ENCODE results near the gene SLC35G1. TPM values are rescaled to one million over a fixed set of nuclear protein-coding genes. Genes with fewer than 3 reads are reported as not detected.

Gene SLC35G1
- total and polyA plus RNA-seq, 4 experiments from 2014 or later = 5.0 to 7.3 (median 5.8) TPM

- no peak overlapping the region for H3K4me3 ChIP-seq (ENCODE audit: low read length in 2 of 2)
- H3K36me3 ChIP-seq (ENCODE audit: insufficient read depth, low read length) = no peaks in the 10 kb centered on the region
- H3K9me3 ChIP-seq (ENCODE audit: control insufficient read depth in 1 of 2, low read length in 2 of 2) = no peaks in the 10 kb centered on the region
- ChIA-PET POLR2A (ENCODE audit: partially characterized antibody) (no interaction called here), CTCF (ENCODE audit: partially characterized antibody) (interaction anchor here (1.4 kb wide), 1 partner anchor 14 kb away, joined by 4 read pairs; no protein-coding TSS in a partner anchor)
- H3K27ac Mint-ChIP-seq = no peak overlapping the region
- no peaks in the 10 kb centered on the region for H3K9me3 Mint-ChIP-seq
- H3K36me3 Mint-ChIP-seq = no peaks in the 10 kb centered on the region
- H3K27me3 Mint-ChIP-seq = peaks cover 20 to 39% of the 10 kb centered on the region in 2 donors
- H3K4me3 Mint-ChIP-seq = no peak overlapping the region
- no peak overlapping the region for H3K27ac ChIP-seq (ENCODE audit: low read depth, low read length)
- H3K4me1 ChIP-seq (ENCODE audit: insufficient read depth, low read length) = no peaks in the 10 kb centered on the region
- H3K27me3 ChIP-seq (ENCODE audit: insufficient read depth, low read length) = no peaks in the 10 kb centered on the region
- intact Hi-C loops (cut with micrococcal nuclease) = no loop called here
- no peak for DNase-seq
- H3K4me1 Mint-ChIP-seq = no peaks in the 10 kb centered on the region
Observed at GRCh38 chr10:93872375-93873158, 21.2 kb upstream of the SLC35G1 start.

GRCh38 chr10:93873420-93874115 is 20.2 kb upstream of the SLC35G1 start:
- H3K27ac Mint-ChIP-seq = no peak overlapping the region
- no peaks in the 10 kb centered on the region for H3K4me1 ChIP-seq (ENCODE audit: insufficient read depth, low read length)
- H3K27me3 ChIP-seq (ENCODE audit: insufficient read depth, low read length) = no peaks in the 10 kb centered on the region
- no peaks in the 10 kb centered on the region for H3K36me3 Mint-ChIP-seq
- no peaks in the 10 kb centered on the region for H3K36me3 ChIP-seq (ENCODE audit: insufficient read depth, low read length)
- no peak for DNase-seq
- H3K27ac ChIP-seq (ENCODE audit: low read depth, low read length) = no peak overlapping the region
- intact Hi-C loops (cut with micrococcal nuclease) = no loop called here
- ChIA-PET POLR2A (ENCODE audit: partially characterized antibody) (no interaction called here), CTCF (ENCODE audit: partially characterized antibody) (interaction anchor here (1.4 kb wide), 1 partner anchor 15 kb away, joined by 4 read pairs; no protein-coding TSS in a partner anchor)
- no peaks in the 10 kb centered on the region for H3K9me3 ChIP-seq (ENCODE audit: control insufficient read depth in 1 of 2, low read length in 2 of 2)
- no peaks in the 10 kb centered on the region for H3K4me1 Mint-ChIP-seq
- H3K9me3 Mint-ChIP-seq = no peaks in the 10 kb centered on the region
- peaks cover 20 to 34% of the 10 kb centered on the region in 2 donors for H3K27me3 Mint-ChIP-seq
- H3K4me3 Mint-ChIP-seq = no peak overlapping the region
- H3K4me3 ChIP-seq (ENCODE audit: low read length in 2 of 2) = no peak overlapping the region

GRCh38 chr10:93874309-93875031 is 19.3 kb upstream of the SLC35G1 start:
- Mint-ChIP-seq H3K27me3 (peaks cover 19 to 34% of the 10 kb centered on the region in 2 donors), H3K9me3 (no peaks in the 10 kb centered on the region), H3K27ac (no peak overlapping the region), H3K4me1 (no peaks in the 10 kb centered on the region), H3K4me3 (no peak overlapping the region), H3K36me3 (no peaks in the 10 kb centered on the region)
- H3K4me1 ChIP-seq (ENCODE audit: insufficient read depth, low read length) = no peaks in the 10 kb centered on the region
- POLR2A ChIA-PET (ENCODE audit: partially characterized antibody) = no interaction called here
- no peaks in the 10 kb centered on the region for H3K9me3 ChIP-seq (ENCODE audit: control insufficient read depth in 1 of 2, low read length in 2 of 2)
- DNase-seq = no peak
- intact Hi-C loops (cut with micrococcal nuclease) = no loop called here
- H3K36me3 ChIP-seq (ENCODE audit: insufficient read depth, low read length) = no peaks in the 10 kb centered on the region
- no peak overlapping the region for H3K4me3 ChIP-seq (ENCODE audit: low read length in 2 of 2)
- H3K27me3 ChIP-seq (ENCODE audit: insufficient read depth, low read length) = no peaks in the 10 kb centered on the region
- CTCF ChIA-PET (ENCODE audit: partially characterized antibody) = interaction anchor here (1.4 kb wide), 1 partner anchor 16 kb away, joined by 4 read pairs; no protein-coding TSS in a partner anchor
- H3K27ac ChIP-seq (ENCODE audit: low read depth, low read length) = no peak overlapping the region

- H3K36me3 ChIP-seq (ENCODE audit: insufficient read depth, low read length) = no peaks in the 10 kb centered on the region
- no peak overlapping the region for H3K27ac ChIP-seq (ENCODE audit: low read depth, low read length)
- peaks cover 19 to 31% of the 10 kb centered on the region in 2 donors for H3K27me3 Mint-ChIP-seq
- intact Hi-C loops (cut with micrococcal nuclease) = no loop called here
- H3K4me1 ChIP-seq (ENCODE audit: insufficient read depth, low read length) = no peaks in the 10 kb centered on the region
- H3K4me3 ChIP-seq (ENCODE audit: low read length in 2 of 2) = no peak overlapping the region
- no peaks in the 10 kb centered on the region for H3K9me3 ChIP-seq (ENCODE audit: control insufficient read depth in 1 of 2, low read length in 2 of 2)
- CTCF ChIA-PET (ENCODE audit: partially characterized antibody) = no interaction called here
- no peak overlapping the region for H3K27ac Mint-ChIP-seq
- no peak for DNase-seq
- no peak overlapping the region for H3K4me3 Mint-ChIP-seq
- H3K36me3 Mint-ChIP-seq = no peaks in the 10 kb centered on the region
- no peaks in the 10 kb centered on the region for H3K9me3 Mint-ChIP-seq
- no peaks in the 10 kb centered on the region for H3K4me1 Mint-ChIP-seq
- POLR2A ChIA-PET (ENCODE audit: partially characterized antibody) = no interaction called here
- no peaks in the 10 kb centered on the region for H3K27me3 ChIP-seq (ENCODE audit: insufficient read depth, low read length)
Observed at GRCh38 chr10:93875032-93875358, 18.8 kb upstream of the SLC35G1 start.

- H3K4me1 Mint-ChIP-seq = no peaks in the 10 kb centered on the region
- no peak overlapping the region for H3K27ac Mint-ChIP-seq
- POLR2A ChIA-PET (ENCODE audit: partially characterized antibody) = no interaction called here
Observed at GRCh38 chr10:93876381-93876780, 17.4 kb upstream of the SLC35G1 start.

GRCh38 chr10:93879273-93879672 is 14.5 kb upstream of the SLC35G1 start:
- CTCF ChIA-PET (ENCODE audit: partially characterized antibody) = no interaction called here
- Histone ChIP-seq H3K9me3 (ENCODE audit: control insufficient read depth in 1 of 2, low read length in 2 of 2) (no peaks in the 10 kb centered on the region), H3K27ac (ENCODE audit: low read depth, low read length) (no peak overlapping the region), H3K4me3 (ENCODE audit: low read length in 2 of 2) (no peak overlapping the region), H3K27me3 (ENCODE audit: insufficient read depth, low read length) (no peaks in the 10 kb centered on the region), H3K4me1 (ENCODE audit: insufficient read depth, low read length) (no peaks in the 10 kb centered on the region), H3K36me3 (ENCODE audit: insufficient read depth, low read length) (no peaks in the 10 kb centered on the region)
- peaks cover 0 to 4% (median 0%) of the 10 kb centered on the region in 8 donors for H3K9me3 Mint-ChIP-seq
- H3K27me3 Mint-ChIP-seq = peaks cover 17 to 24% of the 10 kb centered on the region in 2 donors
- no peak overlapping the region for H3K4me3 Mint-ChIP-seq
- no peaks in the 10 kb centered on the region for H3K4me1 Mint-ChIP-seq
- POLR2A ChIA-PET (ENCODE audit: partially characterized antibody) = no interaction called here
- no peak overlapping the region for H3K27ac Mint-ChIP-seq
- no peaks in the 10 kb centered on the region for H3K36me3 Mint-ChIP-seq
- intact Hi-C loops (cut with micrococcal nuclease) = no loop called here
- DNase-seq = no peak

More at GRCh38 chr10:93876381-93876780, 17.4 kb upstream of the SLC35G1 start:
- peaks cover 23 to 25% of the 10 kb centered on the region in 2 donors for H3K27me3 Mint-ChIP-seq
- H3K27me3 ChIP-seq (ENCODE audit: insufficient read depth, low read length) = no peaks in the 10 kb centered on the region
- no peak overlapping the region for H3K27ac ChIP-seq (ENCODE audit: low read depth, low read length)
- CTCF ChIA-PET (ENCODE audit: partially characterized antibody) = no interaction called here
- no peak overlapping the region for H3K4me3 ChIP-seq (ENCODE audit: low read length in 2 of 2)
- no peaks in the 10 kb centered on the region for H3K36me3 Mint-ChIP-seq
- intact Hi-C loops (cut with micrococcal nuclease) = no loop called here
- no peak for DNase-seq
- H3K36me3 ChIP-seq (ENCODE audit: insufficient read depth, low read length) = no peaks in the 10 kb centered on the region
- no peak overlapping the region for H3K4me3 Mint-ChIP-seq
- H3K9me3 Mint-ChIP-seq = no peaks in the 10 kb centered on the region
- no peaks in the 10 kb centered on the region for H3K9me3 ChIP-seq (ENCODE audit: control insufficient read depth in 1 of 2, low read length in 2 of 2)
- no peaks in the 10 kb centered on the region for H3K4me1 ChIP-seq (ENCODE audit: insufficient read depth, low read length)

Measured in CD4-positive, alpha-beta memory T cell (primary cell).